HG03025 (cell line): ENCODE data around the gene ASPN.
"Not testable (repeated sequence)": the region's sequence is repeated elsewhere in the genome, so short reads cannot be mapped to it uniquely, and the experiment has no call there.

Source experiments
- ATAC-seq: cut with Tn5 transposase; IDR thresholded peaks from one replicate; pipeline ENCODE4 v1.9.1; 2021; ENCODE audit warnings: mild to moderate bottlenecking, moderate library complexity; ENCODE audit not compliant: unreplicated experiment, low FRiP score

Gene ASPN

DNA sequence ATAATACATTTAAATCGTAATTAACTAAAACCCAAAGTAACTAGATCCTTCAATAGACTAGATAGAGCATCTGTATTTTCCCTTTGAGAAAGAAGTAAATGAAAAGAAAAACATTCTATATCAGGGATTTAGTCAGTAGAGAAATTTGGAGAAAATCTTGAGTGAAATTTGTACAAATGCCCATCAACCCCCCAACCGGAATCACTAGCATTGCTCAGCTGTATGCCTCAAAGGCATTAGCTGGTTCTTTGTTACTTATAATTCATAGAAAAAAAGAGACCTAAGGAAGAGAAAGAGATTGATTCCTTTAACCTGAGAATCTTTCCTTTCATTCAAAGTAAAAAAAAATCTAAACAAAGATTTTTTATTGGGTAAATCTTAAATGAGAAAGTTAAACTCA lies 58.7 kb downstream of the ASPN start:
- ATAC-seq: no peak

DNA sequence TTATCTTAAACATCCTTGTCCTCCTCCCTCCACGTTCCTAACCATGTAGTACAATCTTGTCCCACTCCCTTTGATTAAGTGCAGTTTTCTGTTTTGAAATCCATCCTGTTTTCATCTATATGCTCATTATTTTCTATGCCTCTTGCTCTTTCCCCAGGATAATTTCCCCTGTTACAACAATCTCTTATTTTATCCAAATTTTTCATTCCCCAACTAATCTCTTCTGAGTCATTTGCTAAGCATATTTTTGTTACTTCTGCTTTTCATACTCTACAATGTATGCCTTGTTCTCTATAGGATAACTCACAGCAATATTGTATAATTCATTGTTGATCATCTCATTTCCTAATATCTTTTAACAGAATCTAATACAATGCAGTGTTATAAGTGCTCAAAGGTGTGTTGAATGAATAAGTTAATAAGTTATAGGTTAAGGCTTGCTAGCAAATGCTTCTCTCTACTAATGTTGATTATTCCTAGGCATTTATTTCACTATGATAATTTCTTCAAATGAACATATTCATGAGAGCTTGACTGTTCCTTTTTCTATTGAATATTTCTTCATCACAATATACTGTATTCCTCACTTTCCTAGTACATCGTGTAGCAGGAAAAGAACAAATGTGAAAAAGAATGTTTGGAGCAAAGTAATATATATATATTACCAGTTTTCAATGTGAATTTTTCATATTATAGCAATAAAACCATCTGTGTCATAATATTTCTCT lies 59.5 kb downstream of the ASPN start:
- no peak for ATAC-seq

DNA sequence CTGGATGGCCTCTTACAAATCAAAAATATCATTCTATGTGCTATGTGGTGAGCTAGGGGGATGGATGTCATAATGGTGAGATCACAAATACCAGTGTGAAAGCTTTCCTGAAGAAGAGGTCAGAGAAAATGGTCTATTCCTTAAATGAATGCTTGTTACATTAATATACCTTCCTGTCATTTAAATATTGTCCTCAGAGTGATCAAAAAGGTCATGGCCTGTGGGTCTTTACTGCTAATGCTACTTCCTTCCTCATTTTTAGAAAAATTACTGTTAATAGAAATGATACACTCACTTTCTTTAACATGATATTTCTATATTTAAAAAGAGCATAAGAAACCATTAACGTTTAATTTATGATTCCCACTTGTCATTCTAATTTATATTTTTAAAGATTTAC lies 67.7 kb downstream of the ASPN start:
- no peak for ATAC-seq

DNA sequence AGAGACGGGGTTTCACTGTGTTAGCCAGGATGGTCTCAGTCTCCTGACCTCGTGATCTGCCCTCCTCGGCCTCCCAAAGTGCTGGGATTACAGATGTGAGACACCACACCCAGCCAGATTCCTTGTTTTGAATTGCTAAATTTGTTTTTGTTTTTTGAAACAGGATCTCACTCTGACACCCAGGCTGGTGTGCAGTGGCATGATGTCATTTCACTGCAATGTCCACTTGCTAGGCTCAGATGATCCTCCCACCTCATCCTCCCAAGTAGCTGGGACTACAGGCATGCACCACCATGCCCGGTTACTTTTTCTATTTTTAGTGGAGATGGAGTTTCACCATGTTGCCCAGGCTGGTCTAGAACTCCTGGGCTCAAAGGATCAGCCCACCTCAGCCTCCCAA lies 71.1 kb downstream of the ASPN start:
- ATAC-seq: not testable (repeated sequence)

DNA sequence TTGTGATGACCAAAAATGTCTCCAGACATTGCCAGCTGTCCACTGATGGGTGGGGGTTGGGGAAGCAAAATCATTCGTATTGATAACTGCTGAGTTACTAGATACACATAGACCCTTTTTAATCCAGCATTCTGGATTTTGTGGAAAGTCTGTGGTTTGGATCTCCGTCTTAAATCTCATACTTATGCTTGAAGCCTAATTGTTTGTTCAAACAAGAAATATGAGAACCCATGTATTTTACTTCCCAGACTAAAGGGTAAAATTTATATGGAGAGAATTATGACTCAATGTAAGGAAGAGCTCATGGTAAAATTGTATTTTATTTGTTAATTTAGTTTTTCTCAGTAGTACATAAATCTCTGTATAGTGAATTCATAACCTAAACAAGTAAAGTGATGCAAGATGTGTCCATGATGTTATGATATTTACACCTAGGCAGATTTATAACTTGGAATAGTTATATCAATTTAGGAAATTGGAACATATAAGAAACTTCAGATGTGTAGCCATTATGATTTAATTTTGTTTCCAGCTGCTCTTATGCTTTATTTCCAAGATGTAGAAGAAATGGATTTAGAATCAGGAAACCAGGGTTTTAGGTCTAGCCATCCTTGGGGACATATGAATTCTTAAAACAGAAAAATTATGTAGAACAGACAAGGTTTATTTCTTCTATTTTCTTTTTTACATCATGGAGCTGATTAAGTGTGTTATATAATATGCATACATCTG lies 73.4 kb downstream of the ASPN start:
- no peak for ATAC-seq

DNA sequence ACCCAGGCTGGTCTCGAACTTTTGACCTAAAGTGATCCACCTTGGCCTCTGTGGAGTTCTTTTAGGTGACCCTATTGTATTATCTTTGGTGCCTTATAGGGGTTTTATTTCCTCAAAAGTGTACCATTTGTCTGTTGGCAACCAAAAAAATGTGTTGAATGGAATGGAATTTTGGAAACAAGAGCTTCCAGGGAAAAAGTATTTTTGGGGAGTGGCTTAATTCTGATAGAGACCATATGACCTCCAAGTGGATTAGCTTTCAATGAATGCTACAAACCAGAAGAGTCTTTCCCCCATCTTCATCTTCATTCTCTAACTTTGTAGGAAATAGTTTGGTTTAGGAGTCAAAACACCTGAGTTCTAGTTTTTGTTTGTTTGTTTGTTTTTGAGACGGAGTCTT lies 74.5 kb downstream of the ASPN start:
- no peak for ATAC-seq

DNA sequence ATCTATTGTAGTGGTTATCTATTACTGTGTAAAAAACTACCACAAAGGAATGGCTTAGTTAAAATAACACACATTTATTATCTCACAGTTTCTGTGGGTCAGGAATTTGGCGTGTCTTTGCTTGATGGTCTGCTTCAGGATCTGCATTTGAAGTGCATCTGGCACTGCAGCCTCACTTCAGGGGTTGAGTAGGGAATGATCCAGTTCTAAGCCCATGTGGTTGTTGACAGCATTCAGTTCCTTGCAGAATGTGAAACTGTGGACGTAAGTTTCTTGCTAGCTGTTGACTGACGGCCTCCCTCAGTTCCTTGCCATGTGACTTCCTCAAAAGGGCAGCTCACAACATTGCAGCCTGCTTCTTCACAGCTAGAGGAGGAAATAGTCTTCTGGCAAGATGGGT lies 75.8 kb downstream of the ASPN start:
- ATAC-seq: no peak
